SK-N-SH treated with all-trans-retinoic acid at 6 μM for 48 hours (cell line): ENCODE measurements around the gene CBL.

ENCODE experiments used
- ATAC-seq: fragments of 200-7000 bp; cut with Tn5 transposase; 3 replicates; pipeline ENCODE4 v1.9.1; 2020; ENCODE audit warnings: mild to moderate bottlenecking, moderate library complexity
- ARNTL ChIP-seq: fragments of 450-650 bp; formaldehyde crosslinking; IDR thresholded peaks from 2 replicates; pipeline ENCODE4 v1.5.0; 2020; ENCODE audit warnings: low read depth, mild to moderate bottlenecking, moderate library complexity, borderline replicate concordance
- CSDC2 ChIP-seq: fragments of 250-450 bp; sonication (Bioruptor Pico); IDR thresholded peaks from 2 replicates; pipeline ENCODE4 v1.5.0; 2020; ENCODE audit warnings: mild to moderate bottlenecking, moderate library complexity
- CSRNP3 ChIP-seq: fragments of 250-450 bp; sonication (Bioruptor Pico); IDR thresholded peaks from 2 replicates; pipeline ENCODE4 v1.5.1; 2021; ENCODE audit warnings: mild to moderate bottlenecking, moderate library complexity
- GLIS3 ChIP-seq: fragments of 250-450 bp; sonication (Bioruptor Pico); IDR thresholded peaks from 2 replicates; pipeline ENCODE4 v1.5.0; 2020; ENCODE audit warnings: mild to moderate bottlenecking, moderate library complexity
- ISL1 ChIP-seq: fragments of 250-450 bp; sonication (Bioruptor Pico); IDR thresholded peaks from 2 replicates; pipeline ENCODE4 v2.1.2; 2022; ENCODE audit warnings: mild to moderate bottlenecking, moderate library complexity
- OSR1 ChIP-seq: fragments of 250-450 bp; sonication (Bioruptor Pico); IDR thresholded peaks from 2 replicates; pipeline ENCODE4 v1.8.0; 2022; ENCODE audit warnings: moderate library complexity, mild to moderate bottlenecking, inconsistent platforms
- PPARA ChIP-seq: fragments of 250-450 bp; sonication (Bioruptor Pico); IDR thresholded peaks from 2 replicates; pipeline ENCODE4 v1.5.0; 2020; ENCODE audit warnings: mild to moderate bottlenecking, borderline replicate concordance
- RARB ChIP-seq: fragments of 250-450 bp; sonication (Bioruptor Pico); IDR thresholded peaks from 2 replicates; pipeline ENCODE4 v1.8.0; 2021; ENCODE audit warnings: mild to moderate bottlenecking, moderate library complexity
- SNAI2 ChIP-seq: fragments of 250-450 bp; sonication (Bioruptor Pico); IDR thresholded peaks from 2 replicates; pipeline ENCODE4 v1.5.0; 2020; ENCODE audit warnings: mild to moderate bottlenecking, moderate library complexity
- TCF4 ChIP-seq: fragments of 250-450 bp; sonication (Bioruptor Pico); IDR thresholded peaks from 2 replicates; pipeline ENCODE4 v1.8.0; 2021; ENCODE audit warnings: mild to moderate bottlenecking, moderate library complexity, borderline replicate concordance
- TOX ChIP-seq: fragments of 250-450 bp; sonication (Bioruptor Pico); IDR thresholded peaks from 2 replicates; pipeline ENCODE4 v1.8.0; 2021; ENCODE audit warnings: mild to moderate bottlenecking, moderate library complexity, borderline replicate concordance
- ZC3H10 ChIP-seq: fragments of 250-450 bp; sonication (Bioruptor Pico); IDR thresholded peaks from 2 replicates; pipeline ENCODE4 v1.5.1; 2021; ENCODE audit warnings: mild to moderate bottlenecking, moderate library complexity
- ZFP3 ChIP-seq: fragments of 250-450 bp; sonication (Bioruptor Pico); IDR thresholded peaks from 2 replicates; pipeline ENCODE4 v1.5.0; 2020; ENCODE audit warnings: mild to moderate bottlenecking, moderate library complexity
- ZFP30 ChIP-seq: fragments of 450-650 bp; formaldehyde crosslinking; IDR thresholded peaks from 2 replicates; pipeline ENCODE4 v1.5.0; 2022; ENCODE audit warnings: mild to moderate bottlenecking, moderate library complexity
- ZNF565 ChIP-seq: fragments of 450-650 bp; formaldehyde crosslinking; conservative IDR thresholded peaks from 2 replicates; pipeline ENCODE4 v1.5.0; 2020; ENCODE audit warnings: low read depth, mild to moderate bottlenecking, moderate library complexity
- ZNF70 ChIP-seq: fragments of 450-650 bp; formaldehyde crosslinking; IDR thresholded peaks from 2 replicates; pipeline ENCODE4 v1.5.0; 2020; ENCODE audit warnings: mild to moderate bottlenecking, moderate library complexity
- TF ChIP-seq, protein P1 (sequence below): fragments of 250-450 bp; sonication (Bioruptor Pico); IDR thresholded peaks from 2 replicates; pipeline ENCODE4 v1.8.0; 2020; ENCODE audit warnings: mild to moderate bottlenecking, moderate library complexity, borderline replicate concordance
- TF ChIP-seq, protein P2 (sequence below): fragments of 250-450 bp; sonication (Bioruptor Pico); IDR thresholded peaks from 2 replicates; pipeline ENCODE4 v1.5.1; 2020; ENCODE audit warnings: low read depth, mild to moderate bottlenecking, moderate library complexity
- TF ChIP-seq, protein P3 (sequence below): fragments of 250-450 bp; sonication (Bioruptor Pico); IDR thresholded peaks from 2 replicates; pipeline ENCODE4 v1.8.0; 2021; ENCODE audit warnings: low read depth, mild to moderate bottlenecking, moderate library complexity, borderline replicate concordance

Gene CBL

DNA sequence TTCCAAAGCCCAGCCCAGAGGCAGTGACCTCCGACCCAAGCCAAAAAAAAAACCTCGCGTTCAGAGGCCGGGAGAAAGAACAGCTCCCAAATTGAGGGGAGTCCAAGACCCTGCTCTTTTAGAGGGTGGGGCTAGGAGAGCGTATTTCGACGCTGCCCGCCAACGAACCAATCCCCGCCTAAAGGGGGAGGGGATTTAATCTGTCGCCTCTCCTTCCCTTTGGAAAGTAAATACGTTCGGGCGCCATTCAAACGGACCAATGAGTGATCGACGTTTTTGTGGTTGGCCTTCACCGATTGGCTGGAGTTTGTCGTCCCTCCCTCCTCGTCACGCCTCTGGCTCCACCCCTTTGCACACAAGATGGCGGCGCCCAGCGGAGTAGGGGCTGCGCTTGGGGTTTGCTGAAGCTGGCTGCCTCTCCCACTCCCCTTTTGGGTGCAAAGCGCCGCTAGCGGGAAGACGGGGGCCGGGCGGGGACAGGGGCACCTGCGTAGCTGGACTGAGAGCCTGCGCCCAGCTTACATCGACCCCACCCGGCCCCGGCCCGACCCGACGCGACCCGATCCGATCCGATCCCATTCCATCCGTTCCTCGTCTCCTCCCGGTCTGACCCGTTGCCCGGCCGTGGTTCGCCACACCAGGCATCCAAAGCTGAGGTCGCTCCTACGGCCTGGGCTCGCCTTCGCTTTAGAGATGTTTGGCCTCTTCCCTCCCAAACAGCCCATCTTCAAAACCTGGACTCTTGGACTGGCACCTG is 128.2 kb downstream of the CBL start, which contains the start of gene RNF26:
Gene RNF26, plus strand, starts transcription at position 354 of the 757 bp plus-strand sequence. CDS start 596 bp downstream, outside the sequence.
- TF ChIP-seq SNAI2 (CRISPR knock-in tag) (no peak), ZNF70 (CRISPR knock-in tag) (no peak), GLIS3 (CRISPR knock-in tag) (no peak), TCF4 (CRISPR knock-in tag) (no peak), ZNF565 (CRISPR knock-in tag) (no peak), CSRNP3 (CRISPR knock-in tag) (no peak), ZC3H10 (no peak)
- peak; percentile 84 for ATAC-seq

DNA sequence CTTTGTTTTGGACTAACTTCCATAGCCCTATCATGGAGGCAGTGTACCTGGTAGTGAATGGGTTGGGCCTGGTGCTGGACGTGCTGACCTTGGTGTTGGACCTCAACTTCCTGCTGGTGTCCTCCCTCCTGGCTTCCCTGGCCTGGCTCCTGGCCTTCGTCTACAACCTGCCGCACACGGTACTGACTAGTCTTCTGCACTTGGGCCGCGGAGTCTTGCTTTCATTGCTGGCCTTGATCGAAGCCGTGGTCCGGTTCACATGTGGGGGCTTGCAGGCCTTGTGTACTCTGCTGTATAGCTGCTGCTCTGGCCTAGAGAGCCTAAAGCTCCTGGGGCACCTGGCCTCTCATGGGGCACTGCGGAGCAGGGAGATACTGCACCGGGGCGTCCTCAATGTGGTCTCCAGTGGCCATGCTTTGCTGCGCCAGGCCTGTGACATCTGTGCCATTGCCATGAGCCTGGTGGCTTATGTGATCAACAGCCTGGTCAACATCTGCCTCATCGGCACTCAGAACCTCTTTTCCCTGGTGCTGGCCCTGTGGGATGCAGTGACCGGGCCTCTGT is 129.0 kb downstream of the CBL start:
- ATAC-seq: no peak
- TF ChIP-seq, protein P1, sequence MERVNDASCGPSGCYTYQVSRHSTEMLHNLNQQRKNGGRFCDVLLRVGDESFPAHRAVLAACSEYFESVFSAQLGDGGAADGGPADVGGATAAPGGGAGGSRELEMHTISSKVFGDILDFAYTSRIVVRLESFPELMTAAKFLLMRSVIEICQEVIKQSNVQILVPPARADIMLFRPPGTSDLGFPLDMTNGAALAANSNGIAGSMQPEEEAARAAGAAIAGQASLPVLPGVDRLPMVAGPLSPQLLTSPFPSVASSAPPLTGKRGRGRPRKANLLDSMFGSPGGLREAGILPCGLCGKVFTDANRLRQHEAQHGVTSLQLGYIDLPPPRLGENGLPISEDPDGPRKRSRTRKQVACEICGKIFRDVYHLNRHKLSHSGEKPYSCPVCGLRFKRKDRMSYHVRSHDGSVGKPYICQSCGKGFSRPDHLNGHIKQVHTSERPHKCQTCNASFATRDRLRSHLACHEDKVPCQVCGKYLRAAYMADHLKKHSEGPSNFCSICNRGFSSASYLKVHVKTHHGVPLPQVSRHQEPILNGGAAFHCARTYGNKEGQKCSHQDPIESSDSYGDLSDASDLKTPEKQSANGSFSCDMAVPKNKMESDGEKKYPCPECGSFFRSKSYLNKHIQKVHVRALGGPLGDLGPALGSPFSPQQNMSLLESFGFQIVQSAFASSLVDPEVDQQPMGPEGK: no peak
- TF ChIP-seq ZNF70 (CRISPR knock-in tag): no peak
- TF ChIP-seq CSDC2 (CRISPR knock-in tag): no peak
- TF ChIP-seq TCF4 (CRISPR knock-in tag): no peak
- no peak for TF ChIP-seq OSR1 (CRISPR knock-in tag)
- TF ChIP-seq ISL1 (CRISPR knock-in tag): no peak
- no peak for TF ChIP-seq ZFP30 (CRISPR knock-in tag)
- TF ChIP-seq RARB (CRISPR knock-in tag): no peak
- no peak for TF ChIP-seq ZC3H10
- no peak for TF ChIP-seq ZFP3 (CRISPR knock-in tag)

DNA sequence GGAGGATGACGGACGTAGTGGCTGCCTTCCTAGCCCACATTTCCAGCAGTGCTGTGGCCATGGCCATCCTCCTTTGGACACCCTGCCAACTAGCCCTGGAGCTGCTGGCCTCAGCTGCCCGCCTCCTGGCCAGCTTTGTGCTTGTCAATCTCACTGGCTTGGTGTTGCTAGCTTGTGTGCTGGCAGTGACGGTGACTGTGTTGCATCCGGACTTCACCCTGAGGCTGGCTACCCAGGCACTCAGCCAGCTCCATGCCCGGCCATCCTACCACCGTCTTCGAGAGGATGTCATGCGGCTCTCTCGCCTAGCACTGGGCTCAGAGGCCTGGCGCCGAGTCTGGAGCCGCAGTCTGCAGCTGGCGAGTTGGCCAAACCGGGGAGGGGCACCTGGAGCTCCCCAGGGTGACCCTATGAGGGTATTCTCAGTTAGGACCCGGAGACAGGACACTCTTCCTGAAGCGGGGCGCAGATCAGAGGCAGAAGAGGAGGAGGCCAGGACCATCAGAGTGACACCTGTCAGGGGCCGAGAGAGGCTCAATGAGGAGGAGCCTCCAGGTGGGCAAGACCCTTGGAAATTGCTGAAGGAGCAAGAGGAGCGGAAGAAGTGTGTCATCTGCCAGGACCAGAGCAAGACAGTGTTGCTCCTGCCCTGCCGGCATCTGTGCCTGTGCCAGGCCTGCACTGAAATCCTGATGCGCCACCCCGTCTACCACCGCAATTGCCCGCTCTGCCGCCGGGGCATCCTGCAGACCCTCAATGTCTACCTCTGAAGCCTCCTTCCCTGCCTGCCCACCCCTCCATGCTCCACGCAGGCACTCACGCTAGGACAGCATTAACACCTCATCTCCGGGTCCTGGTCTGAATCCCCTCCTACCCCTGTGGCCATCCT is 129.8 kb downstream of the CBL start:
- TF ChIP-seq RARB (CRISPR knock-in tag) (no peak), ZNF565 (CRISPR knock-in tag) (no peak), ARNTL (CRISPR knock-in tag) (no peak), TOX (CRISPR knock-in tag) (no peak), CSDC2 (CRISPR knock-in tag) (no peak)
- ATAC-seq: no peak

DNA sequence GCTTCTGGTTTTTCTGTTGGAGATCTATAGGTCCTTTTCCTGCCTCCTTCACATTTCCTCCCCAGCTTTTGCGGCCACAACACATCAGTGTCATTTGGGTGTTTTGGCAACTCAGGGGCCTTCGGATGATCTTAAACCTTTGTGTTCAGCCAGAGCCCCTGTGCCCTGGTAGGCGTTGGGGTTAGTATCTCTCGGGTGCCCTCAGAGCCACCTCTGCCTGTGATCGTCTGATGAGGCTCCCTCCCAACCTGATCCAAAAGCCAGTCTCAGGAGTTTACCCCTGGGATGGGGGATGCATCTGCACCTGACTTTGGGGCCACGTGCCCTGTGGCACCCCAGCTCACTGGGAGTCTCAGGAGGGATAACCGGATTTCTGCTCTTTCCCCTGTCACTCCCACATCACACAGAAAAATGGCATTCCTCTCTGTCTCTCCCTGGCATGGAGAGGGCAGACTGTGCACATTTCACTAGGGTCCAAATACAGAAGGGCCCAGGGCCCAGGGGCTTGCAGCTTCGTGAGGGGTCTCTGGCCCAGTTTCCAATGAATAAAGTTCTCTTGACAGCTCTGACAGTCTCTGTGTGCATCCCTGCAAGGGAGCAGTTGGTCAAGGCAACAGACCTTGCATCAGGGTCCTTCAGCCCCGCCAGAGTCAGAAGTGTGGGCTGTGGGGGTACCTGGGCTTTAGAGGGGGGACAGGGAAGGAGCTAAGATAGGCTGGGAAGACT is 130.8 kb downstream of the CBL start:
- TF ChIP-seq, protein P2, sequence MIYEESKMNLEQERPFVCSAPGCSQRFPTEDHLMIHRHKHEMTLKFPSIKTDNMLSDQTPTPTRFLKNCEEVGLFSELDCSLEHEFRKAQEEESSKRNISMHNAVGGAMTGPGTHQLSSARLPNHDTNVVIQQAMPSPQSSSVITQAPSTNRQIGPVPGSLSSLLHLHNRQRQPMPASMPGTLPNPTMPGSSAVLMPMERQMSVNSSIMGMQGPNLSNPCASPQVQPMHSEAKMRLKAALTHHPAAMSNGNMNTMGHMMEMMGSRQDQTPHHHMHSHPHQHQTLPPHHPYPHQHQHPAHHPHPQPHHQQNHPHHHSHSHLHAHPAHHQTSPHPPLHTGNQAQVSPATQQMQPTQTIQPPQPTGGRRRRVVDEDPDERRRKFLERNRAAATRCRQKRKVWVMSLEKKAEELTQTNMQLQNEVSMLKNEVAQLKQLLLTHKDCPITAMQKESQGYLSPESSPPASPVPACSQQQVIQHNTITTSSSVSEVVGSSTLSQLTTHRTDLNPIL (CRISPR knock-in tag): no peak
- TF ChIP-seq ZNF565 (CRISPR knock-in tag) (no peak), GLIS3 (CRISPR knock-in tag) (no peak)
- no peak for ATAC-seq

DNA sequence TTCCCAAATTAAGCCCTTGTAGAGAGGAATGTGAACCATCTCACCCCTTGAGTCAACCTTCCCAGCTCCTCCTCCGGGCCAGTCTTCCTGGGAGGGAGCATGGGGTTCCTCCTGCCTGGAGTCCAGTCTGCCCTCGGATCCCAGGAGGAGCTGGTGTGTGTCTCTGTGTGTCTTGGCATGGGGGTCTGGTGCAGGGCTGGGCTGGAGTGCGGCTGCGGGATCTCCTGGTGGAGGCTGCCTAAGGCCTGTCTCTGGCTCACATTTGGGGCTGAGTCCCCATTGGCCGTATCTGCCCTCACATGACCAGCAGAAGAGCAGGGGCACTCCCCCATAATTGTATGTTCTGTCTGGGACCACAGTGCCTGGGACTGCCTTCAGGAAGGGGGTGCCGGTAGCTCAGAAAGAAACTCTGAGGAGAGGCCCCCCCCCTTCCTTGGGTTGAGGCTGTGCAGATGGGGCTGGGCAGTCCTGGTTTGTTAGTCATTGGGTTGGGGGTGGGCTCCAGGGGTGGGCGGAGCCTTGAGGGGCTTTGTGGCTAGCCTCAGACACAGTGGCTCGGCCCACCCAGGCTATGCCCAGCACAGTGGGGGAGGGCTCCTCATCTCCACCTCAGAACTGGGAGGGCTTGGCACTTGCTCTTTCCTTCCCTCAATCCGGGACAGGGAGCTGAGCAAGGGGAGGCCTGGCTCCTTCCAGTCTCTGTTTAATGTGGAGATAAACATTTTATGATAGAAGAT is 131.6 kb downstream of the CBL start:
- ATAC-seq: peak; percentile 24

More for the DNA sequence above, 131.6 kb downstream of the CBL start:
- TF ChIP-seq PPARA (no peak), ARNTL (CRISPR knock-in tag) (no peak), ZC3H10 (no peak)
- TF ChIP-seq, protein P3, sequence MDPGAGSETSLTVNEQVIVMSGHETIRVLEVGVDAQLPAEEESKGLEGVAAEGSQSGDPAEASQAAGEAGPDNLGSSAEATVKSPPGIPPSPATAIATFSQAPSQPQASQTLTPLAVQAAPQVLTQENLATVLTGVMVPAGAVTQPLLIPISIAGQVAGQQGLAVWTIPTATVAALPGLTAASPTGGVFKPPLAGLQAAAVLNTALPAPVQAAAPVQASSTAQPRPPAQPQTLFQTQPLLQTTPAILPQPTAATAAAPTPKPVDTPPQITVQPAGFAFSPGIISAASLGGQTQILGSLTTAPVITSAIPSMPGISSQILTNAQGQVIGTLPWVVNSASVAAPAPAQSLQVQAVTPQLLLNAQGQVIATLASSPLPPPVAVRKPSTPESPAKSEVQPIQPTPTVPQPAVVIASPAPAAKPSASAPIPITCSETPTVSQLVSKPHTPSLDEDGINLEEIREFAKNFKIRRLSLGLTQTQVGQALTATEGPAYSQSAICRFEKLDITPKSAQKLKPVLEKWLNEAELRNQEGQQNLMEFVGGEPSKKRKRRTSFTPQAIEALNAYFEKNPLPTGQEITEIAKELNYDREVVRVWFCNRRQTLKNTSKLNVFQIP (CRISPR knock-in tag): no peak
